AG09309 (cell line): Measurements from ENCODE around the gene CHRM4.

ENCODE experiments used
- DNase-seq: peaks from one replicate; pipeline ENCODE4 v3.0.0-alpha.2; 2010; ENCODE audit warnings: low read depth
- H3K4me3 ChIP-seq: 2 replicates; pipeline ENCODE4 v1.5.1; 2011; ENCODE audit warnings: mild to moderate bottlenecking, low read depth, low read length, moderate library complexity; ENCODE audit not compliant: control insufficient read depth
- TF ChIP-seq, protein P1 (sequence below): IDR thresholded peaks from 2 replicates; pipeline ENCODE4 v1.5.1; 2011; ENCODE audit warnings: mild to moderate bottlenecking, low read depth, low read length, inconsistent platforms; ENCODE audit not compliant: insufficient read depth, control insufficient read depth; ENCODE audit errors: missing control alignments

Gene CHRM4

DNA sequence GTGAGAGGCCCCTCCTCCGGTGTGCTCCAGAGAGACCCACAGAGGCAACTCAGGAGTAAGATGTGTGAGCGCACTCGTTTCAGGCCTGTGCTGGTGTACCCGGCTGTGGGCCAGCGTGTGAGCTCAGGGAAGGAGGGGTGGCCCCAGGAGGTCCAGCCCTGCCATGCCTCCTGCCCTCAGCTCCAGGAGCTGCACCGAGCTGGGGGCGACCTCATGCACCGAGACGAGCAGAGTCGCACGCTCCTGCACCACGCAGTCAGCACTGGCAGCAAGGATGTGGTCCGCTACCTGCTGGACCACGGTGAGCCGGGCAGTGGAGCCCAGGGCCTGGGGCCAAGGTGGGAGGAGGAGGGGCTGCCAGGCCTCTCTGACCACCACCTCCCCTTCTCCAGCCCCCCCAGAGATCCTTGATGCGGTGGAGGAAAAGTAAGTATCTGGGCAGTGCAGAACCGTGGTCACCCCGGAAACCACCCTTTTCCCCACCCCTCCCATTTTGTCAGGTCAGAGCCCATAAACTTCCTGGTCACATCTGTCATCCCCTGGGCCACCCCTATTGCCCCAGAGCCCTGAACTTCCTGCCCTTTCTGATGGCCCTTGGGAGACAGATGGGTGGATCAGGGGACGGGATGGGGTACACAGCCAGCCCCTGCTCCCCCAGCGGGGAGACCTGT lies 12.6 kb downstream of the CHRM4 start:
- no peak for DNase-seq
- no peak overlapping the region for H3K4me3 ChIP-seq
- TF ChIP-seq, protein P1, sequence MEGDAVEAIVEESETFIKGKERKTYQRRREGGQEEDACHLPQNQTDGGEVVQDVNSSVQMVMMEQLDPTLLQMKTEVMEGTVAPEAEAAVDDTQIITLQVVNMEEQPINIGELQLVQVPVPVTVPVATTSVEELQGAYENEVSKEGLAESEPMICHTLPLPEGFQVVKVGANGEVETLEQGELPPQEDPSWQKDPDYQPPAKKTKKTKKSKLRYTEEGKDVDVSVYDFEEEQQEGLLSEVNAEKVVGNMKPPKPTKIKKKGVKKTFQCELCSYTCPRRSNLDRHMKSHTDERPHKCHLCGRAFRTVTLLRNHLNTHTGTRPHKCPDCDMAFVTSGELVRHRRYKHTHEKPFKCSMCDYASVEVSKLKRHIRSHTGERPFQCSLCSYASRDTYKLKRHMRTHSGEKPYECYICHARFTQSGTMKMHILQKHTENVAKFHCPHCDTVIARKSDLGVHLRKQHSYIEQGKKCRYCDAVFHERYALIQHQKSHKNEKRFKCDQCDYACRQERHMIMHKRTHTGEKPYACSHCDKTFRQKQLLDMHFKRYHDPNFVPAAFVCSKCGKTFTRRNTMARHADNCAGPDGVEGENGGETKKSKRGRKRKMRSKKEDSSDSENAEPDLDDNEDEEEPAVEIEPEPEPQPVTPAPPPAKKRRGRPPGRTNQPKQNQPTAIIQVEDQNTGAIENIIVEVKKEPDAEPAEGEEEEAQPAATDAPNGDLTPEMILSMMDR = no peak

DNA sequence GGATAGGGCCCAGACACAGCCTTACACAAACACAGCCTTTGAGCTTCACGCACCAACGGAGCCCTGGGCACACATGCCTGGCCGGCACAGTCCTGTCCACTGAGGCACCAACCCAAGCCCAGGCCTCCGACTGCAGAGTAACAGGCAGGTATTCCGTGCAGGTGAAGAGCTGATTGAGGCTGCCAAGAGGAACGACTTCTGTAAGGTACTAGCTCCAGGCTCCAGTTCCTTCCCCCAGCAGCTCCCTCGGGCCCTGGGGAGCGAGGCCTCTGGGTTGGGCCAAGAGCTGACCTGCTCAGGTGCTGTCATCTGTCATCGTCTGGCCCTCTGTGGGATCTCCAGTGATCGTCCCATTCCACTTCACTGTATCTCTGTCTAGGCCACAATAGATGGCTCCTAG lies 13.3 kb downstream of the CHRM4 start:
- TF ChIP-seq, protein P1 = no peak
- DNase-seq = no peak
- H3K4me3 ChIP-seq = no peak overlapping the region

DNA sequence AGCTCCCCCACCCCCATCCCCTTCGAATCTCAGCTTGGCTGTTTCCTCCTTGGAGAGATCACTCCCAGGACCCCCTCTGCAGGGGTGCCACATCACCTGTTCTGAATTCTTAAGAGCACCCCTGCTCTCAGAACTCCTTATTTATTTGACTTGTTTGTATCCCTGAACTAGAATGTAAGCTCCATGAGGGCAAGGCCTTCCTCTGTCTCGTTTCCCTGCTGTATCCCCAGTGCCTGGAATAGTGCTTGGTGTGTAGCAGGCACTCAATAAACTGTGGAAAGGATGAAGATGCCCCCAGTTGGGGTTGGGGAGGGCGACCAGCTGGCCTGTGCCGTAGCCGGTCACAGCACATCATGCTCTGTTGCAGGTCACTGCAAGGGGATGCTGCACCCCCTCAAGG lies 13.7 kb downstream of the CHRM4 start:
- H3K4me3 ChIP-seq = no peak overlapping the region
- TF ChIP-seq, protein P1 = no peak
- DNase-seq = no peak

DNA sequence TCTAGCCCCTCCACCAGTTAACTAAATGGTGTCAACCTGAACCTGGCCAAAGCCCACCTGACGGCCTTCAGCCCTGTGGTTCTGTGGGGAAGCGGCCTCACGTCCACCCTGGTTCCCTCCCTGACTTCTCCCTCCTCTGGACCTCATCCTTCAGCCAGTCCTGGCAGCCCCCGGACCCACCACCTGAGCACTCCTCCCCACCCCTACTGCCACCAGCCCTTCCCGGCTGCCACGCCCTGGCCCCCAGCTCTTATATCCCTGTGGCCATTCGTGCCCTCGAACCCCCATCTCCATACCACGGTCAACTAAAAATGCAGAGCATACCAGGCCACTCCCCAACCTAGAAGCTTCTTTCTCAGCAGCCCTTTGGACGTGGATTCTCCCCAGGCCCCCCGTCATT lies 14.3 kb downstream of the CHRM4 start:
- no peak for DNase-seq
- TF ChIP-seq, protein P1 = no peak

DNA sequence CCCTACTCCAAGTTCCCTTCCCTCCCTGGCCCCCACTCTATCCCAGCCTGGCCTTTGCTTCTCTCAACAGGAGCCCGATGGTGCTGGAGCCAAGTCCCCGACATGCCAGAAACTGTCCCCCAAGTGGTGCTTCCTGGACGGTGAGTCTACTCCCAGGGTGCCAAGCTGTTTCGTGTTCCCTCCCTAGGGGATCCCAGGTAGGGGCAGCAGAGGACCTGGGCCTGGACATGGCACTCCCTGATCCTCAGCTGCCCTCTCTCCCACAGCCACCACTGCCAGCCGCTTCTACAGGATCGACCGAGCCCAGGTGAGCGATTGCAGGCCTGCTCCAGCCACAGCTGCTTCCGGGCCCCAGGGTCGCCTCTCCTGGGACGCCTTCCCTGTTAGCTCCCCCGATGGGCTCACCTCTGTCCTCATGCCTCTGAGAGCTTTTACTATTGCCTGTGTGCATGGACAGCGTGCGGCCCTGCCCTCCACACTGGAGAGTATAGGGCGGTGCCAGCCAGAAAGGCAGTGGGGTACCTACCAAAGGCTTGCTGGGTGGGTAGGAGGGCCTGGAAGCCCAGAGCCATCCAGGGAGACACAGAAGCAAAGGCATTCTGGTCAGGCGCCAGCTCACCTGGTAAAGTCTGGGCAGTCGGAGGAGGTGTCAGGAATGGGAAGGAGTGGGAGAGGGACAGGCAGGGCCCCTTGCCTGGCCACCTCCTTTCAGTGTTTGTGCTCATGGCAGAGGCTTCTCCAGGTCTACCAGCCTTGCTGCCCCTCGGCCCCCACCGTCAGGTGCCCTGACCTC lies 15.1 kb downstream of the CHRM4 start:
- no peak overlapping the region for H3K4me3 ChIP-seq
- TF ChIP-seq, protein P1 = no peak
- no peak for DNase-seq

More for the DNA sequence above, 14.3 kb downstream of the CHRM4 start:
- H3K4me3 ChIP-seq = no peak overlapping the region

DNA sequence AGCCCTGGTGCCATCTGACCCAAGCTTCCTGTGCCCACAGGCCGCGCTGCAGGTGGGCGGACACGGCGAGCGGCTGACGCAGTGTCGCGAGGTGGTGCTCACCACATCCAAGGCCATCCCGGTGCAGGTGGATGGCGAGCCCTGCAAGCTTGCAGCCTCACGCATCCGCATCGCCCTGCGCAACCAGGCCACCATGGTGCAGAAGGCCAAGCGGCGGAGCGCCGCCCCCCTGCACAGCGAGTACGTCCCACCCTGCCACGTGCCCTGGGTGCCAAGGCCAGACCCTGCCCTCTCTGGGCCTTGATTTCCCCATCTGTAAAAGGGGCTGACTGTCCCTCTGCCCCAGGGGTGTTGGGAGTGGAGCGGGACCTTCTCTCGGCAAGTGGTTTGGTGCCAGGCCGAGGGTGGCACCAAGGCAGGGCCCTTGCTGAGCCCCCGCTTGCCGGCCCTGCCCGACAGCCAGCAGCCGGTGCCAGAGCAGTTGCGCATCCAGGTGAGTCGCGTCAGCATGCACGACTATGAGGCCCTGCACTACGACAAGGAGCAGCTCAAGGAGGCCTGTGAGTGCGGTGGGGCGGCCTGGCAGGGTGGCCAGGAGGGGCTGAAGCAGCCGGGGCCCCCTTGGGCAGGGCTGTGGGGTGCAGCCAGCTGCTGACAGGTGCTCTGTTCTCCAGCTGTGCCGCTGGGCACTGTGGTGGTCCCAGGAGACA lies 16.0 kb downstream of the CHRM4 start:
- TF ChIP-seq, protein P1 = no peak
- no peak overlapping the region for H3K4me3 ChIP-seq
- no peak for DNase-seq
